SU-DHL-6 (cell line): ENCODE results near the gene ZBTB42.

ENCODE experiments used
- H2AFZ ChIP-seq: fragments of 200-600 bp; sonication (generic); 2 replicates; pipeline ENCODE4 v1.6.1; 2014; ENCODE audit warnings: low read depth, mild to moderate bottlenecking, moderate library complexity, mixed read lengths, antibody characterized with exemption, low read length; ENCODE audit not compliant: severe bottlenecking
- H3F3A ChIP-seq: fragments of 200-600 bp; shearing (Covaris generic); 2 replicates; pipeline ENCODE4 v1.6.0; 2016; ENCODE audit warnings: antibody characterized with exemption, mild to moderate bottlenecking; ENCODE audit not compliant: insufficient read depth
- H3K27ac ChIP-seq: fragments of 200-600 bp; sonication (generic); 2 replicates; pipeline ENCODE4 v1.5.1; 2016; ENCODE audit warnings: low read depth, mild to moderate bottlenecking, low read length, moderate library complexity, mixed read lengths
- H3K27me3 ChIP-seq: fragments of 200-600 bp; sonication (generic), shearing (Covaris generic); 2 replicates; pipeline ENCODE4 v1.6.0; 2014; ENCODE audit warnings: mild to moderate bottlenecking, low read length
- H3K36me3 ChIP-seq: fragments of 200-600 bp; sonication (generic); 2 replicates; pipeline ENCODE4 v1.6.1; 2014; ENCODE audit warnings: mild to moderate bottlenecking, low read length, mixed read lengths
- H3K4me2 ChIP-seq: fragments of 300-600, 200-600 bp; shearing (Covaris generic), sonication (generic); 2 replicates; pipeline ENCODE4 v1.6.0; 2014; ENCODE audit warnings: low read length, low read depth, mild to moderate bottlenecking; ENCODE audit not compliant: poor library complexity, severe bottlenecking
- H3K4me3 ChIP-seq: fragments of 200-600 bp; sonication (generic); 2 replicates; pipeline ENCODE4 v1.5.1; 2014; ENCODE audit warnings: antibody characterized with exemption, low read length, mild to moderate bottlenecking, mixed read lengths; ENCODE audit not compliant: insufficient read depth, poor library complexity, severe bottlenecking
- H3K79me2 ChIP-seq: fragments of 200-600 bp; sonication (generic); 2 replicates; pipeline ENCODE4 v1.6.1; 2014; ENCODE audit warnings: mild to moderate bottlenecking, low read length, moderate library complexity; ENCODE audit not compliant: insufficient read depth
- H3K9ac ChIP-seq: fragments of 200-600 bp; sonication (generic); 2 replicates; pipeline ENCODE4 v1.7.0; 2014; ENCODE audit warnings: mild to moderate bottlenecking, low read length
- H3K9me2 ChIP-seq: fragments of 200-600 bp; sonication (generic); replicated peaks from 2 replicates; pipeline ENCODE4 v1.6.1; 2014; ENCODE audit warnings: low read length; ENCODE audit not compliant: insufficient read depth
- H3K9me3 ChIP-seq: fragments of 200-600 bp; sonication (generic); 2 replicates; pipeline ENCODE4 v1.6.1; 2014; ENCODE audit warnings: low read length, mixed read lengths; ENCODE audit not compliant: insufficient read depth
- H4K20me1 ChIP-seq: fragments of 200-600 bp; sonication (generic); 2 replicates; pipeline ENCODE4 v1.6.1; 2014; ENCODE audit warnings: low read depth, mild to moderate bottlenecking, antibody characterized with exemption, low read length, moderate library complexity, mixed read lengths
- CTCF ChIP-seq: fragments of 200-600 bp; sonication (generic); IDR thresholded peaks from one replicate; pipeline ENCODE4 v1.5.1; 2017; ENCODE audit warnings: antibody characterized with exemption, mild to moderate bottlenecking, low read length, moderate library complexity; ENCODE audit not compliant: insufficient read depth, poor library complexity, severe bottlenecking
- EZH2phosphoT487 ChIP-seq: fragments of 200-600 bp; sonication (generic), shearing (Covaris generic); conservative IDR thresholded peaks from 2 replicates; pipeline ENCODE4 v1.6.1; 2018; ENCODE audit warnings: mild to moderate bottlenecking, antibody characterized with exemption, low read length, moderate library complexity, mixed read lengths

Gene ZBTB42

GRCh38 chr14:104757681-104758392 is 43.1 kb upstream of the ZBTB42 start:
- no peak overlapping the region for H3K4me2 ChIP-seq
- no peak overlapping the region for H3K4me3 ChIP-seq
- no peak overlapping the region for H3K27ac ChIP-seq
- no peaks in the 10 kb centered on the region for H3F3A ChIP-seq
- no peaks in the 10 kb centered on the region for H3K36me3 ChIP-seq
- H3K9me3 ChIP-seq, result no peaks in the 10 kb centered on the region
- TF ChIP-seq CTCF (no peak), EZH2phosphoT487 (no peak)
- no peaks in the 10 kb centered on the region for H3K9me2 ChIP-seq
- no peaks in the 10 kb centered on the region for H3K27me3 ChIP-seq
- H3K79me2 ChIP-seq, result peaks cover 32% of the 10 kb centered on the region
- H4K20me1 ChIP-seq, result no peaks in the 10 kb centered on the region; the same call in 1 of the 2 replicates
- H2AFZ ChIP-seq, result no peak overlapping the region
- no peak overlapping the region for H3K9ac ChIP-seq

DNA sequence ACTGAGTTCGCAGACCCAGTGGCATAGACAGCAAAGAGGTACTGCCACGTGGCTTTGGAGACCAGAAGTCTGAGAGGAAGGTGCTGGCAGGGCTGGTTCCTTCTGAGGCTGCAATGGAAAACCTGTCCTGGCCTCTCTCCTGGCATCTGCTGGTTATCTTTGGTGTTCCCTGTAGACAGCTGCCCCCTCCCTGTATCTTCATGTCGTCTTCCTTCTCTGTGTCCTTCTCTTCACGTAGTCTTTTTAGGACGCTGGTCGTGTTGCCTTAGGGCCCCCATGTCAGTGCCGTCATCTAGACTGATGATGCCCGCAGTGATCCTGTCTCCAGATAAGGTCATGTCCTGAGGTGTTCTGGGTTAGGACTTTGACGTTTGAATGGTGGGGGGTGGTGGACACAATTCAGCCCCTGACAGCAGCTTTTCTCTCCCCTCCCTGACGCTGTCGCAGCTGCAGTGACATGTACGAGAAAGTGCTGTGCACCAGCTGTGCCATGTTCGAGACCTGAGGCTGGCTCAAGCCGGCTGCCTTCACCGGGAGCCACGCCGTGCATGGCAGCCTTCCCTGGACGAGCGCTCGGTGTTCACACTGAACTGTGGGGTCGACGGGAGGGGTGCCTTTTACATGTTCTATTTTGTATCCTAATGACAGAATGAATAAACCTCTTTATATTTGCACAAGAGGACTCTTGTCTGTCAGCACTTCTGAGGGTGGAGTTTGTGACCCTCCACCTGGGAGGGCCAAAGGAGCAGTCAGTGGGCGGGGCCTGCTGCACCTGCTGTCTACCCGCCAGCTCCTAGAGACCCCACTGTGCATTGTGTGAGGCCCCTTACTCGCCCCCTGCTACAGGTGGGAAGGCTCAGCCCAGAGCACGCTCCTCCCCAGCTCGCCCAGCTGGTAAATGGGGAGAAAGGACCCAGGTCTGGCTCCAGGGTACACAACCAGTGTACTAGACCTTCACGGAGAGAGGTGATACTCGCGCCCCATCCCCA is 41.6 kb upstream of the ZBTB42 start:
- no peak for TF ChIP-seq EZH2phosphoT487
- no peak for TF ChIP-seq CTCF
- H3K4me2 ChIP-seq, result no peak overlapping the region
- H3K9ac ChIP-seq, result no peak overlapping the region
- H3K36me3 ChIP-seq, result no peaks in the 10 kb centered on the region
- no peaks in the 10 kb centered on the region for H4K20me1 ChIP-seq
- H3F3A ChIP-seq, result no peaks in the 10 kb centered on the region
- H3K27ac ChIP-seq, result no peak overlapping the region
- H3K4me3 ChIP-seq, result no peak overlapping the region
- H2AFZ ChIP-seq, result no peak overlapping the region
- no peaks in the 10 kb centered on the region for H3K9me2 ChIP-seq
- H3K9me3 ChIP-seq, result no peaks in the 10 kb centered on the region
- H3K27me3 ChIP-seq, result no peaks in the 10 kb centered on the region
- peaks cover 19% of the 10 kb centered on the region for H3K79me2 ChIP-seq

DNA sequence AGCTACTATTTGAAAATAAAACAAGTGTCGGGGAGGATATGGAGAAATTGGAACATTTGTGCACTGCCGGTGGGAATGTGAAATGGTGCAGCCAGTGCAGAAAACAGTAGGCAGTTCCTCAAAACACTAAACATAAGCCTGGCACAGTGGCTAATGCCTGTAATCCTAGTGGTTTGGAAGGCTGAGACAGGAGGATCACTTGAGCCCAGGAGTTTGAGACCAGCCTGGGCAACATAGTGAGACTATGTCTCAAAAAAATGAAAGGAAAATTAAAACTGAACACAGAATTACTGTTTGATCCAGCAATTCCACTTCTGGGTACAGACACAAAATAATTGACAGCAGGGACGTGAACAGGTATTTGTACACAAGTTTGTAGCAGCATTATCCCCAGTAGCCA is 35.4 kb upstream of the ZBTB42 start:
- Histone ChIP-seq H3K9me3 (no peaks in the 10 kb centered on the region), H3K27ac (no peak overlapping the region), H2AFZ (no peak overlapping the region), H3K9ac (no peak overlapping the region), H3K4me2 (no peak overlapping the region), H3K27me3 (no peaks in the 10 kb centered on the region), H4K20me1 (no peaks in the 10 kb centered on the region), H3F3A (no peaks in the 10 kb centered on the region), H3K79me2 (no peaks in the 10 kb centered on the region), H3K36me3 (no peaks in the 10 kb centered on the region), H3K9me2 (no peaks in the 10 kb centered on the region), H3K4me3 (no peak overlapping the region)
- no peak for TF ChIP-seq CTCF
- no peak for TF ChIP-seq EZH2phosphoT487
